A172 (cell line): Measurements from ENCODE around the gene PAPPA2. TPM values are rescaled to one million over a fixed set of nuclear protein-coding genes. Genes with fewer than 3 reads are reported as not detected.
A peak's percentile ranks its signal among the peaks of the same experiment; 100 is the strongest.
"Not testable (repeated sequence)": the region's sequence is repeated elsewhere in the genome, so short reads cannot be mapped to it uniquely, and the experiment has no call there.

Experiments
- DNase-seq: peaks from one replicate; pipeline ENCODE4 v3.0.0-alpha.2; 2015; ENCODE audit warnings: low spot score
- total RNA-seq: library from RNA; depleted of rRNA; stranded (reverse); fragments of >200 nt; shearing (Covaris generic); gene quantifications from 2 replicates; pipeline ENCODE4 v1.2.3, GENCODE V29; 2014

The PAPPA2 gene
- total RNA-seq, 1 experiment from 2014 or later: 0.33 TPM

- DNase-seq: no peak
Observed at GRCh38 chr1:176692988-176693696, 230.2 kb downstream of the PAPPA2 start.

GRCh38 chr1:176693697-176694329, 230.8 kb downstream of the PAPPA2 start:
- no peak for DNase-seq

GRCh38 chr1:176694713-176695112, 231.7 kb downstream of the PAPPA2 start:
- no peak for DNase-seq

GRCh38 chr1:176696109-176696508, 233.1 kb downstream of the PAPPA2 start:
- DNase-seq: peak; percentile 37

GRCh38 chr1:176696689-176697088, 233.7 kb downstream of the PAPPA2 start:
- DNase-seq: no peak

- no peak for DNase-seq
Observed at GRCh38 chr1:176699821-176700220, 236.8 kb downstream of the PAPPA2 start.

GRCh38 chr1:176701151-176701866, 238.3 kb downstream of the PAPPA2 start:
- no peak for DNase-seq

GRCh38 chr1:176702901-176703300, 239.9 kb downstream of the PAPPA2 start:
- no peak for DNase-seq

- DNase-seq: no peak
Observed at GRCh38 chr1:176705585-176705984, 242.6 kb downstream of the PAPPA2 start.

GRCh38 chr1:176717066-176717750, 254.2 kb downstream of the PAPPA2 start:
- no peak for DNase-seq

- DNase-seq: no peak
Observed at GRCh38 chr1:176719447-176719846, 256.5 kb downstream of the PAPPA2 start.

DNA sequence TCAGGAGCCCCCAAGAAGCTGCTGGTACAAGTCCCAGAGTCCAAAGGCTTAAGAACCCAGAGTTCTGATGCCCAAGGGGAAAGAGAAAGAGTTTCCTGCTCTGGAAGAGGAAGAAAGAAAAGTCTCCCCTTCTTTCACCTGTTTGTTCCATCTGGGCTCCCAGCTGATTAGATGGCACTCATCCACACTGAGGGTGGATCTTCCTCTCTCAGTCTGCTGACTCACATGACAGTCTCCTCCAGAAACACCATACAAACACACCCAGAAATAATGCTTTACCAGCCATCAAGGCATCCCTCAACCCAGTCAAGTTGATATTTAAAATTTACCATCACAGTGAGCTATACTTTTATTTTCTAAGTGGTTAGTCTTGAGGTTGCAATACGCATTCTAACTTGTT, 257.9 kb downstream of the PAPPA2 start:
- DNase-seq: no peak

DNA sequence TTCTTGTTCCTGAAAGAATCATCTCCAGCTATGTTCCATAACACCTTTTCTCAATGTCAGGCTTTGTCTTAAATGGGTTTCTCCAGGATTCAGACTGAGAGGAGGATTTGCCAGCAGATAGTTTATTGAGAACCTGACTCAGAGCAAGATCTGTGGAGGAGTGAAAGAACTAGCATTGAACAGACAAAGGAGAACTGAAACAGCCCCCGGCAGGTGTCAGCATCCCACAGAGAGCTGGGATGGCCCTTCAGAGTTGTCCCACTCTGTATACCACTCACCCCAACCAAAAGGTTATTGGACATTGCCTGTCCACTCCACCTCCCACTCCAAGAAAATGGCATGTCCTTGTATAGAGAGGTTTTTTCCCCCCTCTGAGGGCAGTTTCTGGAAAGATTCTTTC, 270.7 kb downstream of the PAPPA2 start:
- DNase-seq: no peak

GRCh38 chr1:176735201-176735600, 272.2 kb downstream of the PAPPA2 start:
- DNase-seq: no peak

DNA sequence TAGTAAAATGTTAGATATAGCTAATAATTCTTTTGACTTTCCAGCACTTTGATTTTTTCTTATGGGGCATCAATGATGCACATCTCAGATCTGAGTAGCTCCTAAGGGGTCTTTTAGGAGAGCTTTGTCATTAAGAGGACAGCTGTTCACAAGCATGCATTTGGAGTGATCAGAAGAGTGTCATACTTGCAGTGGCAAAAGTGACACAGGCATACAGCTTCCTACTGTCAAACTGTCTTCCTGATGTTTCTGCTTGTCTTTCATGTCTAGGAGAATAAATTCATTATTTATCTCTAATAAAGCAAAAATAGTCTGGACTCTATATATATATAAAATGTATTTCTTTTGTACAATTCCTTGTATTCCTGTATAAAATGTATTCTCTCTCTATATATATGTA, 273.0 kb downstream of the PAPPA2 start:
- DNase-seq: no peak

DNA sequence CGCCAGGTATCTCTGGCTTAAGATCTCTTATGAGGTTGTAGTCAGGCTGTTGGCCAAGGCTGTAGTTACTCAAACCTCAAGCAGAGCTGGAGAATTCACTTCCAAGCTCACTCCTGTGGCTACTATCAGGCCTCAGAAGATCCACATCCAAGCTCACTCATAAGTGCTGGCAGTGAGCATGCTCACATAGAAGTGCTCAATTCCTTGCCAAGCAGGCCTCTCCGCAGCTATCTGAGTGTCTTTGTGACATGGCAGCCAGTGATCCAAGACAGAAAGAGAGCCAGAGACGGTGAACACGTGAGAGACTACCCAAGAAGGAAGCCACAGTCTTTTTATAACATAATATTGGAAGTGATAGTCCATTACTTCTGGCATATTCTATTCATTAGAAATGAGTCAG, 278.2 kb downstream of the PAPPA2 start:
- DNase-seq: no peak

DNA sequence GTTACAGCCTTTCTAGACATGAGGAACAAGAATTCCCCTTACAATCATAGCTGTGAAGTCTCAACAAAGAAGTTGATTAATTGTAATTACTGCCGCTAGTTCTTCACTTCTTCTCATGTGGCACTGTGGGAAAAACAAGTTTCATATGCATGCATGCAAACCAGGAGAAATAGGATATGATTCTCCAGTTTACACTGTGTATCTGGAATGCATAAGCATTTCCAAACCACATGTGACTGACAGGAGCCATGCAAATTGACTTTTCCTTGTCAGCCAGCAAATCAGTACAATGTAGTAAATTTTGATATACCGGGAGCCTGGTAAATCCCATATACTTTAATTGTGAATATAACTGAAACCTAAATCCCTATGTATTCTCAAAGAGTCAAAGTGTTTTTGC, 279.3 kb downstream of the PAPPA2 start:
- DNase-seq: no peak

- no peak for DNase-seq
Observed at GRCh38 chr1:176744142-176744541, 281.2 kb downstream of the PAPPA2 start.

GRCh38 chr1:176745945-176746344, 283.0 kb downstream of the PAPPA2 start:
- no peak for DNase-seq

DNA sequence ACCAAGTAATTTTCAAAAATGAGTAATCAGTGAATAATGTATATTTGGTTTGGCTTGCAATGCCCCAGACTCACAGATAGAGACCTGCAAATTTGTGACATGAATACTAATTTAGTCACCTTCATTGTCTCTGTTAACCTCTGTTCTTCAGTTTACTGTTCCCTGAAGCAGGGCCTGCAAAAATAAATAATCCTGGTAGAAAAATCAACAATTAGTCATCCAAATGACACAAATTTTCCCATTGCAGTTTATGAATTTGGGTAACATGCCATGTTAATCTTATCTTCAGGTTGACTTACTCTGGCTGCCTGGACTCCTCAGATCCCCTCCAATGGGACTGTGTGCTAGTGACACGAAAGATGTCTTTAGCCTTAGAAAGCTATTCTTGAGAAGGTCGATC, 289.5 kb downstream of the PAPPA2 start:
- no peak for DNase-seq

DNA sequence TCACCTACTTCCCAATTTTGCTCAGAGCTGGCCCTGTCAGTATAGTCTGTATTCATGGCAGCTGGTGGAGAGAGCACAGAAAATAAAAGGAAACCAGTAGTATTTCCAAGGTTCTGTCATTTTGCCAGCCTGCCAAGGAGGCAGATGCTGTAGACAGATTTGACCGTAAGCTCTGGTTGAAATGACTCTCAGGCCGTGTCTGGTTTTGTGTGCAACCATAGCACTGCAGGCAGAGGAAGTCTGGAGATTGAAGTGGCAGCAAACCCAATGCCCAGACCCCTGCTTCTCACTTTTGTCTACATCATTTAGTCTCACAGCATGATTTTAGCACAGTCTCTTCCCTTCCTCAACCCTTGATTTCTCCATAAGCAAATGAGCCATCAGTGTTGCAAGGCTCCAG, 291.7 kb downstream of the PAPPA2 start:
- DNase-seq: no peak

DNA sequence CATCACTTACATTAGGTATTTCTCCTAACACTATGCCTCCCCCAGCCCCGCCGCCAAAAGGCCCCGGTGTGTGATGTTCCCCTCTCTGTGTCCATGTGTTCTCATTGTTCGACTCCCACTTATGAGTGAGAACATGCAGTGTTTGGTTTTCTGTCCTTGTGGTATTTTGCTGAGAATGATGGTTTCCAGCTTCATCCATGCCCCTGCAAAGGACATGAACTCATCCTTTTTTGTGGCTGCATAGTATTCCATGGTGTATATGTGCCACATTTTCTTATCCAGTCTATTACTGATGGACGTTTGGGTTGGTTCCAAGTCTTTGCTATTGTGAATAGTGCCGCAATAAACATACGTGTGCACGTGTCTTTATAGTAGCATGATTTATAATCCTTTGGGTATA, 293.8 kb downstream of the PAPPA2 start:
- DNase-seq: not testable (repeated sequence)
